IPS-20b (cell line): ENCODE results near the gene PLA2G4E.

Source experiments
- H3K27ac ChIP-seq: one replicate; pipeline ENCODE4 v1.5.1; 2013; ENCODE audit warnings: low read length
- H3K27me3 ChIP-seq: 2 replicates; pipeline ENCODE4 v1.6.1; 2013; ENCODE audit warnings: mild to moderate bottlenecking, low read length, inconsistent platforms; ENCODE audit not compliant: insufficient read depth
- H3K36me3 ChIP-seq: 2 replicates; pipeline ENCODE4 v1.6.1; 2013; ENCODE audit warnings: low read depth, mild to moderate bottlenecking, inconsistent platforms, low read length, moderate library complexity; ENCODE audit not compliant: insufficient read depth
- H3K4me1 ChIP-seq: 2 replicates; pipeline ENCODE4 v1.6.1; 2013; ENCODE audit warnings: mild to moderate bottlenecking, control low read depth, inconsistent platforms, low read length, moderate library complexity; ENCODE audit not compliant: insufficient read depth
- H3K4me3 ChIP-seq: 2 replicates; pipeline ENCODE4 v1.5.1; 2013; ENCODE audit warnings: mild to moderate bottlenecking, low read length, inconsistent platforms
- H3K9ac ChIP-seq: 2 replicates; pipeline ENCODE4 v1.6.1; 2013; ENCODE audit warnings: low read depth, mild to moderate bottlenecking, inconsistent platforms, low read length, moderate library complexity
- H3K9me3 ChIP-seq: 2 replicates; pipeline ENCODE4 v1.6.1; 2013; ENCODE audit warnings: mild to moderate bottlenecking, low read depth, low read length, inconsistent platforms; ENCODE audit not compliant: insufficient read depth

The PLA2G4E gene

DNA sequence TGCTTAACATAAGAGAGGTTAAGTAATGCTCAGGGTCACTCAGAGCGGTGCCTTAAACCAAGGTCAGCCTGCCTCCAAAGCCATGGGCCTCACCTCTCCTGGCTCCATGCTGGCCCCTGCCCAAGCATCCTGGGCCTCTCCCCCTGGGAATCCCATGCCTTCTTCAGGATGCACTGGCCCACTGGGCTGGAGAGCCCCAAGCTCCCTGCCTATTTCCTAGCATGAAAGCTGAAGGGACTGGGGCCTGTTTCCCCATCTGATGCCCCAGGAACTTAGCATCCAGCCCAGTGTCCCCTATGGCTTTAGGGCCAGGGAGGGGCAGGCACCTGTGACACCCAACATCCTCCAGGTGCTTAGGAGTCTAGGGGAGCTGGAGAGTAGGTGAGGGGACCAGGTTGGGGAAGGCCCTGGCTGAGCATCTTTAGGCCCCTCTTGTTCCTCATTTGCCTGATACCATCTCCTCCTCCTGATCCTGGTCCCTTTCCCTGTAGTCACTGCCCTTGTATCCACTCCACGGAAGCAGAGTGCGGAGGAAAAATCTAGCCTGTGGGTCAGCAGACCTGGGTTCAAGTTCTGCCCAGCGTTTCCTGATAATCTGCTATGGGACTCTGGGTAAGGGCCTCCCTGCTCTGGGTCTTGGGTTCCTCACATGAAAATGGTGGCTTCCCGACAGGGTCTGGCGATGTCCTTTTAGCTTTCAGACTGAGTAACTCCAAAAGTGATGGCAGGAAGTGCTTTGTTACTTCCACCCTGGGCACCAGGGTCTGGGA, 77.1 kb downstream of the PLA2G4E start:
- Histone ChIP-seq H3K9me3 (no peaks in the 10 kb centered on the region), H3K27me3 (no peaks in the 10 kb centered on the region), H3K4me1 (peaks cover 4% of the 10 kb centered on the region), H3K9ac (no peak overlapping the region), H3K27ac (no peak overlapping the region), H3K4me3 (no peak overlapping the region), H3K36me3 (peaks cover 24% of the 10 kb centered on the region)

DNA sequence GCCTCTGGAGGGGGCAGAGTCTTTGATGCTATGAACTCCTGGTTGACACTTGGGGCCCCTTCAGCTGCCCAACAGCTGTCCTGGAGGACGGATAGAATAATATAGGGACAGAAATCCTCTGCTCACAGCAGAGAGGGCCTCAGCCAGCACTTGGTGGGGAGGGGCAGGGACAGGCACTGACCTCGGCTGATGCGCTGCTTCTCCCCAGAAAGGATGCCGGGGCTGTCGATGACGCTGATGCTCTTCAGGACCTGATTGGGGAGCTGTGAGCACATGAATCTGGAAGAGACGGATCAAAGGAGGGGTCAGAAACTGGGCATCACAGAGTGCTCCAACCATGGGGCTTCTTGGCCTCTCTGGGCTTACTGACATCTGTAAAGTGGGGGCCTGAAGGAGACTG, 78.0 kb downstream of the PLA2G4E start:
- no peak overlapping the region for H3K4me3 ChIP-seq
- peaks cover 31% of the 10 kb centered on the region for H3K36me3 ChIP-seq
- H3K4me1 ChIP-seq, result peaks cover 4% of the 10 kb centered on the region
- no peak overlapping the region for H3K27ac ChIP-seq
- H3K27me3 ChIP-seq, result no peaks in the 10 kb centered on the region
- no peaks in the 10 kb centered on the region for H3K9me3 ChIP-seq
- H3K9ac ChIP-seq, result no peak overlapping the region

DNA sequence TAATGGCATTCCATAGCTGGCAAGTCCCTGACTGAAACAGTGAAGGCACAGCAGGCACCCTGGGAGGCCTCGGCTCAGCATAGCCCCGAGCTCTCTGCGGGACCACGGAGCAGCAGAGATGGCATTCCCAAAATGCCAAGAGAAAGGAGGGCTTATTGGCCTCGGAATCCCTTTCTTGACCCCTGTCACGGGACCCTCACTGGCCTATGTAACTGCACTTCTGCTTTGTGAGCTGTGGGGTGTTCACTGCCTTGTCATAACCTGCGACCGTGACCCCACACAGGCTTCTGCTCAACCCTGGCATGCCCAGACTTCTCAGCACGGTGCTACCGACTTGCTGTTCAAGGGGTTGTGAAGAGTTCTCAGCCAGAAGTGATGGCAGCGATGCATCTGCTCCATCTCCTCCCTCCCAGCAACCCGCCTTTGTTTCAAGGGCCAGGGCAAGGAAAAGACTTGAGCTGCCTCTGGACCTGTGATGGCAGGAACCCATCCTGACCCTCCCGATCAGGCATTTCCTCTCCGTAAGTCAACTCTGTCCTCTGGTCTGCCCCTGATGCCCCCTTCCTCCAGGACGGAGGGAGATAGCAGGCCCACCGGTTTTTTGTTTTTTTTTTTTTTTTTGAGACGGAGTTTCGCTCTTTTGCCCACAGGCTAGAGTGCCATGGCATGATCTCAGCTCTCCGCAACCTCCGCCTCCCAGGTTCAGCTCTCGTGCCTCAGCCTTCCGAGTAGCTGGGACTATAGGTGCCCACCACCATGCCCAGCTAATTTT, 79.0 kb downstream of the PLA2G4E start:
- Histone ChIP-seq H3K27ac (no peak overlapping the region), H3K27me3 (no peaks in the 10 kb centered on the region), H3K4me1 (no peaks in the 10 kb centered on the region), H3K4me3 (no peak overlapping the region; the same call in 1 of the 2 replicates), H3K9me3 (no peaks in the 10 kb centered on the region), H3K9ac (no peak overlapping the region), H3K36me3 (peaks cover 32% of the 10 kb centered on the region)

DNA sequence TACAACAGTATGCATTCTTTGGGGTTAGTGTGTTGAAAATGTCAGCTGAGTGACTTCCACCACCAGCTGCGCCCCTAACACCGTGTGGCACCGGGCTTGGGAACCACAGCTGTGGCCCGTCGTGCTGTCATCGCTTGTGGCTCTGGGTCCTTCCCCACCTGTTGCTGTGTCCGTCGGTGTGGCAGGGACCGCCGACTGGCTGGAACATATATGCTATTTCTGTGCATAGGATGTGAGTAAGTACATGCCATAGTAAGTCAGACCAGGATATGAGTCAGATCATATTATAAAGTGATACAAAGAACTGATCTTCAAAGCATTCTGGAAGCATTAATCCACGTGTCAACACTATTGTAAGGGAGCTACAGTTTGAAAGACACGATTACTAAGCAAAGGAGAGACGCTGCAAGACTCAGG, 80.4 kb downstream of the PLA2G4E start:
- Histone ChIP-seq H3K4me3 (no peak overlapping the region), H3K27me3 (no peaks in the 10 kb centered on the region), H3K9ac (no peak overlapping the region), H3K36me3 (peaks cover 32% of the 10 kb centered on the region), H3K4me1 (no peaks in the 10 kb centered on the region), H3K27ac (no peak overlapping the region), H3K9me3 (no peaks in the 10 kb centered on the region)

DNA sequence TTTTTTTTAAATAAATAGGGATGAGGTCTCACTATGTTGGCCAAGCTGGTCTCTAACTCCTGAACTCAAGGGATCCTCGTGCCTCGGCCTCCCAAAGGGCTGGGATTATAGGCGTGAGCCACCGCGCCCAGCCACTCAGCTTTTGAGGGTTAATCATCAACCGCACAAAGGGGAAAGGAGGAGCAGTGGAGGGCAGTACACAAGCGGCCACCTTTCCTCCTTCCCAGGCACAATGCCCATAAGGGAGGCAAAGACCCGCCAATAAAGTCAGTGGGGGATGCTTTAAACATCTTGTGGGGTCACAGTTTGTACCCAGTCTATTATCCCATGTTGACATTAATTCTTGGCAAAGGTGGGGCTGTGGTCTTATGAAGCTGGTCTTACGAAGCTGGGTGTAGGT, 80.9 kb downstream of the PLA2G4E start:
- Histone ChIP-seq H3K4me3 (no peak overlapping the region), H3K9ac (no peak overlapping the region), H3K9me3 (no peaks in the 10 kb centered on the region), H3K27me3 (no peaks in the 10 kb centered on the region), H3K27ac (no peak overlapping the region), H3K36me3 (peaks cover 32% of the 10 kb centered on the region), H3K4me1 (peaks cover 2% of the 10 kb centered on the region; the same call in 1 of the 2 replicates)

DNA sequence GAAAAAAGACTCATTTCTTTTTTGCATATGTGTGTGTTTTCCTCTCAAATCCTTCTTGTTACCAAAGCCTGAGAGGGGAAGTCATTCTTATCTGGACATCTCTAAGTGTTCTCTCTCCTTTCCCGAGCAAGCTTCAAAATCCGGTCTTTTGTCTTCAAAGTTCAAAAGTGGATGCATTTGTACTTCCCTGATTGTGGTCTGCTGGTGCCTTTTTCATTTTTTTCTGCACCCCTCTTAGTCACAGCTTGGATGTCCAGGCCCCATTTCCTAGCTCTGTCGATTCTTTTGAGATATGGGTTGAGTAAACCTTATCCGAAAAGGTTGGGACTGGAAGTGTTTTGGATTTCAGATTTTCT, 83.3 kb downstream of the PLA2G4E start:
- peaks cover 9% of the 10 kb centered on the region; the same call in 1 of the 2 replicates for H3K4me1 ChIP-seq
- no peak overlapping the region for H3K9ac ChIP-seq
- peaks cover 28% of the 10 kb centered on the region for H3K36me3 ChIP-seq
- no peak overlapping the region for H3K4me3 ChIP-seq
- H3K9me3 ChIP-seq, result no peaks in the 10 kb centered on the region
- H3K27ac ChIP-seq, result no peak overlapping the region
- no peaks in the 10 kb centered on the region for H3K27me3 ChIP-seq

DNA sequence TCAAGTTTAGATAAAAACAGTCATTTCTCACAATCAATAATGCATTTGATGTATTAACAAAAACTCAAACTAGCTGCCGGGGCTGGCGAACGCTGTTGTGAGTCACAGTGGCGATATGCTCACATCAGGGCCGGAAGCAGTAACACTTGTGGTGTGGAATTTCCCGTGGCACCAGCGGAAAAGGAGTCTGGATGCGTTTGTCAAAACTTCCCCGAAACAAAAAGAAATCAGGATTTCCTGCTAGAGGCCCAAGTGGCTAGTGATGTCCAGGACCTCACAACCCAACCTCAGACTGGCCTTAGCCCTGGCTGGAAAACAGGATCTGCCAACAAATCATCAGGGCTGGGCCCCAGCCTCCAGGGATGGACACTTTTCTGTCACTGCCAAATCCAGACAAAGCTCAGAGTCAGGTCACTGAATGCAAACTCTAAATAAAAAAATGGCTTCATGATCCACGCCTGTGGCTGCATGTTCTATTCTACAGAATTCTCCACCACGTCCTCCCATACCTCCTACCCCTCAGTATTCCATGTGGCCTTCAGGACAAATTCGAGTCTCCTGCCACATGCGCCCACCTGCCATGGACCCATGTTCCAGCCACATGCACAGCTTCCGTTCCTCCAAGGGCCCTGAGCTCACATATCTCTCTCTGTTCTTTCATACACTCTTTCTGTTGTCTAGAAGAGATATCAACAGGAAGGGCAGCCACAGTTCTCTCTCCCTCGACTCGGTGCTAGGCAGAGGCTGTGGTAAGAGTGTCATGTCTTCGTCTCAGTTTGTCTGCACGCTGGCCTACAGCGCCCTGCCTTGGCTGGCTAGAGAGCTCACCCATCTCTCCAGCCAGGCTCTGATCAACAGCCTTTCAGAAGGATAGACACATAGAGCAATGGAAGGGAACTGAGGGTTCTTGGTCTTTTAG, 83.9 kb downstream of the PLA2G4E start:
- H3K4me3 ChIP-seq, result no peak overlapping the region
- no peak overlapping the region for H3K9ac ChIP-seq
- H3K36me3 ChIP-seq, result peaks cover 31% of the 10 kb centered on the region
- H3K9me3 ChIP-seq, result no peaks in the 10 kb centered on the region
- peaks cover 9% of the 10 kb centered on the region; the same call in 1 of the 2 replicates for H3K4me1 ChIP-seq
- H3K27me3 ChIP-seq, result no peaks in the 10 kb centered on the region
- no peak overlapping the region for H3K27ac ChIP-seq

DNA sequence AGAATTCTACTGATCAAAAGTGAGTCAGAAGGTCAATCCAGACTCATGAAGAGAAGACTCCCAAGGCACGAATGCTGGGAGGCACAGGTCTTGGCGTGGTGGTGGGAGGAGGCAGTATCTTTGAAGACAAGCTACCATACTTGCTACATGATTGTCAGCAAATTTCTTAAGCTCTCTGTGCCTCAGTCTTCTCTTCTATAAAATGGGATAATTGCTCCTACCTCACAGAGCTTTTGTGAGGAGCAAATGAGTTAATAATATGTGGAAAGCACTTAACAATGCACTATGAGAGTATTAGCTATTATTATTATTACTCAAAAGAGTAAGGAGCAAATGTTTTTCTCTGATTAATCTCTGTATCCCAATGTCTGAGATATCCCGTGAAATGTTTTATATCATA, 84.7 kb downstream of the PLA2G4E start:
- Histone ChIP-seq H3K4me1 (peaks cover 9% of the 10 kb centered on the region; the same call in 1 of the 2 replicates), H3K27me3 (no peaks in the 10 kb centered on the region), H3K9me3 (no peaks in the 10 kb centered on the region), H3K9ac (no peak overlapping the region), H3K27ac (no peak overlapping the region), H3K4me3 (no peak overlapping the region), H3K36me3 (peaks cover 28% of the 10 kb centered on the region)

DNA sequence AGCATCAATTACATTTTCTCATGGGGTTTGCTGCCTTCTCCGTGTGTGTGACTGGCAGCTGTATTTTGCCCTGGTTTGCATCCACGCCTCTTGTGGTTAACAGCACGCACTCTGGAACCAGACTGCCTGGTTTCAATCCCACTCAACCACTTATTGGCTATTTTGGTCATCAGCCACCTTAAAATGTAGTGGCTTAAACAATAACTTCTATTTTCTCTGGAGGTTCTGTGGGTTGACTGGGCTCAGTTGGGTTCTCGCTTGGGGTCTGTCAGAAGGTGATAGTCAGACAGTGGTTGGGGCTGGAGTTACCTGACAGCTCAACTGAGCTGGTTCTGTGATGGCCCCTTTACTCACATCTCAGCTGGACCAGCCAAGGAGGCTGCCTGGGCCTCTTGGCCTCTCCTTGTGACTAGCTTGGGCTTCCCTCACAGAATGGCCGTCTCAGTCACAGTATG, 85.2 kb downstream of the PLA2G4E start:
- H3K27ac ChIP-seq, result no peak overlapping the region
- H3K9ac ChIP-seq, result no peak overlapping the region
- H3K4me1 ChIP-seq, result peaks cover 9% of the 10 kb centered on the region; the same call in 1 of the 2 replicates
- peaks cover 24% of the 10 kb centered on the region for H3K36me3 ChIP-seq
- no peaks in the 10 kb centered on the region for H3K27me3 ChIP-seq
- no peaks in the 10 kb centered on the region for H3K9me3 ChIP-seq
- H3K4me3 ChIP-seq, result no peak overlapping the region

DNA sequence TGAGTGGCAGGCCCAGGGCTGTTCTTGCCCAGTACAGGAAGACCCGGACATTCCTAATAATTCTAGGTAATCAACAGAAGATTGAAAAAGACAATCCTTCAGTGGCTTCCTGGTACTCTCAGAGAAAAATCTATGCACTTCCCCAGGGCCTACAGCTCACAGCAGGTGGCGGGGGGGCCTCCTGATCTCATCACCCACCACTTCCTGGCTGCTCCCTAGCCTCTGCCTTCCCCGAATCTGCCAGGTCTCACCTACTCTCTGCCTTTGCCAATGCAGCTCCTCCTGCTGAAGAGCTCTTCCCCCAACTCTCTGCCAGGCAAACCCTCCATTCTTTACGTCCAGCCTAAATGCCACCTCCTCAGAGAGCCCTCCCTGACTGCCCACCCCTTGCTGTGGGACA, 86.0 kb downstream of the PLA2G4E start:
- H3K9ac ChIP-seq, result no peak overlapping the region
- H3K36me3 ChIP-seq, result peaks cover 16% of the 10 kb centered on the region
- no peak overlapping the region for H3K27ac ChIP-seq
- H3K4me3 ChIP-seq, result no peak overlapping the region
- no peaks in the 10 kb centered on the region for H3K9me3 ChIP-seq
- peaks cover 9% of the 10 kb centered on the region; the same call in 1 of the 2 replicates for H3K4me1 ChIP-seq
- no peaks in the 10 kb centered on the region for H3K27me3 ChIP-seq

DNA sequence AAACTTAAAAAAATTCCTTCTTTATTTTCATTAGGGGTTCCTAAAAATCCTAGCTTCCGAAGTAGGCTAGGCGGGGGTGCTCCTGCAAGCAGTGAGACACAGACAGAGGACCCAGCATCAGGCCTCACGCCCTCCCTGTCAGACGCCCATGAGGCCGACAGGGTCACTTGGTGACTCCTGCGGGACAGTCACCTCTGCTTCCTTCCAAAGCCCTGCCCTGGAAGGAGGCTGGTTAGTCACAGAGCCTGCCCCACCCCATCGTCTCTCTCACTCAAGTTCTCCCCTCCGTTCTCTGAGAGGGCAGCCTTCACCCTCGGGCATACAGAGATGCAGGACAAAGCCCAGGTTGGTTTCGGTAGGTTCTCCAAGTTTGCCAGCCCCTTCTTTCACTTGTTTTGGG, 87.1 kb downstream of the PLA2G4E start:
- H3K9ac ChIP-seq, result no peak overlapping the region
- H3K4me3 ChIP-seq, result no peak overlapping the region
- H3K27ac ChIP-seq, result no peak overlapping the region
- peaks cover 14% of the 10 kb centered on the region; the same call in 1 of the 2 replicates for H3K36me3 ChIP-seq
- H3K9me3 ChIP-seq, result no peaks in the 10 kb centered on the region
- peaks cover 9% of the 10 kb centered on the region; the same call in 1 of the 2 replicates for H3K4me1 ChIP-seq
- H3K27me3 ChIP-seq, result no peaks in the 10 kb centered on the region
